OCI-LY7 (cell line): Measurements from ENCODE around the gene ZNF518A. TPM values are rescaled to one million over a fixed set of nuclear protein-coding genes. Genes with fewer than 3 reads are reported as not detected.

Experiments
- BruUV-seq: library from RNA; stranded (reverse); fragments of 400-500 nt; replicated peaks from 2 replicates; lab custom pipeline; 2021; lab: Mats Ljungman, UMichigan
- CTCF ChIA-PET: fragments of 300-600 bp; sonication (Branson Sonifier 250); formaldehyde crosslinking; loops from one replicate; lab custom pipeline; 2022; ENCODE audit warnings: antibody characterized with exemption; ENCODE audit not compliant: unreplicated experiment; lab: Charles Lee
- POLR2A ChIA-PET: fragments of 300-600 bp; sonication (Branson Sonifier 250); formaldehyde crosslinking; loops from one replicate; lab custom pipeline; 2022; ENCODE audit warnings: antibody characterized with exemption; lab: Charles Lee
- DNase-seq: peaks from one replicate; pipeline ENCODE4 v3.0.0-alpha.2; 2015; ENCODE audit warnings: low spot score
- H2AFZ ChIP-seq: fragments of 200-600 bp; sonication (generic), shearing (Covaris generic); 2 replicates; pipeline ENCODE4 v1.6.1; 2014; ENCODE audit warnings: mild to moderate bottlenecking, antibody characterized with exemption, low read length, moderate library complexity
- H3K27ac ChIP-seq: fragments of 200-600 bp; sonication (generic); 2 replicates; pipeline ENCODE4 v1.5.1; 2014; ENCODE audit warnings: mixed run types, low read depth, mild to moderate bottlenecking, moderate library complexity, low read length, inconsistent platforms; ENCODE audit not compliant: poor library complexity, severe bottlenecking
- H3K36me3 ChIP-seq: fragments of 200-600 bp; sonication (generic); 2 replicates; pipeline ENCODE4 v1.6.1; 2014; ENCODE audit warnings: mild to moderate bottlenecking, antibody characterized with exemption, low read length, moderate library complexity, mixed read lengths; ENCODE audit not compliant: insufficient read depth
- H3K4me1 ChIP-seq: fragments of 200-600 bp; sonication (generic); 2 replicates; pipeline ENCODE4 v1.5.1; 2014; ENCODE audit warnings: mild to moderate bottlenecking, low read length; ENCODE audit not compliant: insufficient read depth, poor library complexity, severe bottlenecking
- H3K4me2 ChIP-seq: fragments of 200-600 bp; sonication (generic); 2 replicates; pipeline ENCODE4 v1.6.1; 2014; ENCODE audit warnings: mild to moderate bottlenecking, low read length
- H3K4me3 ChIP-seq: fragments of 200-600 bp; sonication (generic); 2 replicates; pipeline ENCODE4 v1.5.1; 2014; ENCODE audit warnings: mild to moderate bottlenecking, low read depth, low read length; ENCODE audit not compliant: poor library complexity, severe bottlenecking
- H3K79me2 ChIP-seq: fragments of 200-600 bp; sonication (generic); 2 replicates; pipeline ENCODE4 v1.6.1; 2016; ENCODE audit warnings: low read depth, mild to moderate bottlenecking, low read length, moderate library complexity, mixed read lengths; ENCODE audit not compliant: insufficient read depth
- H3K9me2 ChIP-seq: fragments of 200-600 bp; sonication (generic); 2 replicates; pipeline ENCODE4 v1.6.1; 2016; ENCODE audit warnings: mild to moderate bottlenecking, low read length, mixed read lengths; ENCODE audit not compliant: insufficient read depth
- H3K9me3 ChIP-seq: fragments of 200-600 bp; sonication (generic); 2 replicates; pipeline ENCODE4 v1.6.1; 2014; ENCODE audit warnings: mild to moderate bottlenecking, mixed run types, low read length, mixed read lengths
- H4K20me1 ChIP-seq: fragments of 200-600 bp; sonication (generic); 2 replicates; pipeline ENCODE4 v1.6.1; 2014; ENCODE audit warnings: mild to moderate bottlenecking, antibody characterized with exemption, low read length, moderate library complexity, mixed read lengths; ENCODE audit not compliant: insufficient read depth
- CTCF ChIP-seq: fragments of 200-600 bp; sonication (generic); conservative IDR thresholded peaks from 2 replicates; pipeline ENCODE4 v1.5.1; 2014; ENCODE audit warnings: mild to moderate bottlenecking, antibody characterized with exemption, low read length, moderate library complexity, mixed read lengths
- EZH2phosphoT487 ChIP-seq: fragments of 200-600 bp; sonication (generic); IDR thresholded peaks from 2 replicates; pipeline ENCODE4 v1.6.1; 2018; ENCODE audit warnings: low read depth, borderline replicate concordance, mild to moderate bottlenecking, mixed run types, antibody characterized with exemption, low read length, moderate library complexity, mixed read lengths
- intact Hi-C: fragments of 100-400 bp; cut with micrococcal nuclease; formaldehyde crosslinking; loops from one replicate; pipeline ENCODE4 v1.10.0; 2022; ENCODE audit not compliant: unreplicated experiment
- total RNA-seq, 2 experiments: library from RNA; depleted of rRNA in 1 of 2; stranded (reverse); fragments of >200 nt in 1 of 2; shearing (Covaris generic) in 1 of 2; gene quantifications; 2 replicates each; pipeline ENCODE4 v1.2.3, GENCODE V29; 2014 to 2022

Gene ZNF518A
- total RNA-seq, 2 experiments from 2014 or later = 19.4 to 19.7 TPM

GRCh38 chr10:96208946-96209345 is 78.8 kb downstream of the ZNF518A start:
- peaks cover 98% of the 10 kb centered on the region for H3K36me3 ChIP-seq
- peak overlapping the region; percentile 60 for H3K27ac ChIP-seq
- no TSS peak for BruUV-seq
- no peaks in the 10 kb centered on the region for H3K79me2 ChIP-seq
- TF ChIP-seq CTCF (no peak), EZH2phosphoT487 (no peak)
- H3K4me1 ChIP-seq = peaks cover 41% of the 10 kb centered on the region
- no peak overlapping the region for H3K4me3 ChIP-seq
- peak overlapping the region; percentile 21; the same call in 1 of the 2 replicates for H3K4me2 ChIP-seq
- CTCF ChIA-PET = interaction anchor here (0.6 to 1.4 kb wide), 2 partner anchors 14 to 21 kb away, joined by 4 read pairs; no protein-coding TSS in a partner anchor
- POLR2A ChIA-PET = interaction anchor here (0.6 to 0.8 kb wide), 2 partner anchors 82 to 86 kb away, joined by 3 read pairs; no protein-coding TSS in a partner anchor
- no peak for DNase-seq
- no peaks in the 10 kb centered on the region for H3K9me2 ChIP-seq
- no peaks in the 10 kb centered on the region for H3K9me3 ChIP-seq
- H2AFZ ChIP-seq = no peak overlapping the region
- intact Hi-C loops = no loop called here
- H4K20me1 ChIP-seq = no peaks in the 10 kb centered on the region

- DNase-seq = no peak
- Histone ChIP-seq H4K20me1 (no peaks in the 10 kb centered on the region), H3K4me3 (no peak overlapping the region), H3K79me2 (no peaks in the 10 kb centered on the region), H3K4me1 (peaks cover 41% of the 10 kb centered on the region), H3K9me3 (no peaks in the 10 kb centered on the region), H3K4me2 (no peak overlapping the region), H3K36me3 (peaks cover 98% of the 10 kb centered on the region), H3K9me2 (no peaks in the 10 kb centered on the region), H3K27ac (no peak overlapping the region), H2AFZ (no peak overlapping the region)
- ChIA-PET POLR2A (interaction anchor here (0.6 kb wide), 1 partner anchor 306 kb away, joined by 3 read pairs; no protein-coding TSS in a partner anchor), CTCF (no interaction called here)
- no peak for TF ChIP-seq CTCF
- no peak for TF ChIP-seq EZH2phosphoT487
- intact Hi-C loops = no loop called here
- BruUV-seq = no TSS peak
Measured at GRCh38 chr10:96211764-96212163, 81.7 kb downstream of the ZNF518A start.

GRCh38 chr10:96212911-96213310 is 82.8 kb downstream of the ZNF518A start:
- BruUV-seq = TSS peak; percentile 0
- Histone ChIP-seq H4K20me1 (no peaks in the 10 kb centered on the region), H2AFZ (no peak overlapping the region), H3K4me1 (peaks cover 40% of the 10 kb centered on the region), H3K4me3 (no peak overlapping the region), H3K79me2 (no peaks in the 10 kb centered on the region), H3K4me2 (no peak overlapping the region), H3K27ac (no peak overlapping the region), H3K9me3 (no peaks in the 10 kb centered on the region), H3K36me3 (peaks cover 98% of the 10 kb centered on the region), H3K9me2 (no peaks in the 10 kb centered on the region)
- no peak for DNase-seq
- intact Hi-C loops = no loop called here
- CTCF ChIA-PET = no interaction called here
- TF ChIP-seq CTCF (no peak), EZH2phosphoT487 (no peak)
- POLR2A ChIA-PET = interaction anchor here (1.3 to 1.4 kb wide), 2 partner anchors 9 to 79 kb away, joined by 3 to 5 read pairs; no protein-coding TSS in a partner anchor
